NCI-H510A treated with DMSO at 0.1 percent for 48 hours (cell line): Measurements from ENCODE around the gene SOWAHD.
"Not testable (repeated sequence)": the region's sequence is repeated elsewhere in the genome, so short reads cannot be mapped to it uniquely, and the experiment has no call there.

Experiments
- DNase-seq: peaks from one replicate; lab custom pipeline; 2025; lab: John Stamatoyannopoulos, UW

The SOWAHD gene

DNA sequence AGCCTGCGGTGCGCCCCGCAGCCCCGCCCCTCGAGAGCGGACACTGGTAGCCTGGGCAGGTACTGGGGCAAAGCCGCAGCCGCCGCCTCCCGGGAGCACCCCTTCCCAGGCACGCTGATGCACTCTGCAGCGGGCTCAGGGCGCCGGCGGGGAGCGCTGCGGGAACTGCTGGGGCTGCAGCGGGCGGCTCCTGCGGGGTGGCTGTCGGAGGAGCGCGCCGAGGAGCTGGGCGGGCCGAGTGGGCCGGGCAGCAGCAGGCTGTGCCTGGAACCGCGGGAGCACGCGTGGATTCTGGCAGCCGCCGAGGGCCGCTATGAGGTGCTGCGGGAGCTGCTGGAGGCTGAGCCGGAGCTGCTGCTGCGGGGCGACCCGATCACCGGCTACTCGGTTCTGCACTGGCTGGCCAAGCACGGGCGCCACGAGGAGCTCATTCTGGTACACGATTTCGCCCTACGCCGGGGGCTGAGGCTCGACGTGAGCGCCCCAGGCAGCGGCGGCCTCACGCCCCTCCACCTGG, 401 bp downstream of the SOWAHD start:
- DNase-seq = peak; percentile 19

- no peak for DNase-seq
Measured at GRCh38 chrX:119759248-119759766, 919 bp downstream of the SOWAHD start.

DNA sequence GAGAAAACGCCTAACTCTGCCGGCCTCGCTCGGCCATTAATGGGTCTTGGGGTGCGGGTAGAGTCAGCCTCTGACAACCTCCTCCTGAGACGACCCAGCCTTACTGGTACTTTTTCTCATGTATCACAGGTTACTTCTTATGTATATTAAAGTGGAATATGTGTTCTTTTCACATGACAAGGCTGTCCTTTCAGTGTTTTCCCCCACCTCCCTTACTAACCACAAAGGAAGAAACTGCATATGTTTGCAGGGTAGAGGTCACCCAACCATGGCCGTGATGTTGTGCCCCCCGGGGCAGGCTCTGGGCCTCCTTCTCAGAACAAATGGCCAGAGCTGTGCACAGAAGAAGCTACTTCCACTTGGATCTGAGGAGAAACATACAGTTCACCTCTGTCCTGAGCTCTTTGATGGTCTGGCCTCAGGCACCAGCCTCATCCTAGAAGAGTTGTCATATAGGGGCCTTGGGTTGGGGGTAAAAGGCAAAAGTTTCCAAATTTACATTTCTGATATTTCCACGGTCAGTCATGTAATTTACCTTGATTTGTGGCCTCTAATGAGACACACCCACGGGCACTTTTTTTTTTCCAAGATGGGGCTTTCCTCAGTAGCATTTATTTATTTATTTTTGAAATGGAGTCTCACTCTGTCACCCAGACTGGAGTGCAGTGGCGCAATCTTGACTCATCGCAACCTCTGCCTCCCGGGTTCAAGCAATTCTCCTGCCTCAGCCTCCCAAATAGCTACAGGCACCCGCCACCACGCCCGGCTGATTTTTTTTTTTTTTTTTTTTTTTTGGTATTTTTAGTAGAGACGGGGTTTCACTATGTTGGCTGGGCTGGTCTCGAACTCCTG, 1.9 kb downstream of the SOWAHD start:
- no peak for DNase-seq

- no peak for DNase-seq
Measured at GRCh38 chrX:119762718-119763117, 4.3 kb downstream of the SOWAHD start.

DNA sequence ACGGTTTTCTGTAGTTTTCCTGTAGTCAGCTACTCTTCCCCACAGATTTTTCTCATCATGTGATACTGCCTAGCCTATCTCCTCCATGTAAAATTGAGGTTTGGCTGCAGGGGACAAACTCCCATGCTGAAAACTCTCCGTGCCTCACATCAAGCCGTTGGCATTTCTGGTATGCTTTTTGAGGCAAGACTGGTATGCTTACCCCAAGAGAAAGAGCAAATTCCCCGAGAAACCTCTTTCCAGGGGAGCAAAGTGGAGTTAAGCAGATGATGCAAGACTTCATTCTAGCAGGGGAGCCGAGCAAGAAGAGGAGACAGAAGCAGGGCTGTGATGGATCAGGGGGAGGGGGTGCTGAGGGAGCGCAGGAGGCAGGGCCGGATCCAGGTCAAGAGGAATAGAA, 4.8 kb downstream of the SOWAHD start:
- no peak for DNase-seq

DNA sequence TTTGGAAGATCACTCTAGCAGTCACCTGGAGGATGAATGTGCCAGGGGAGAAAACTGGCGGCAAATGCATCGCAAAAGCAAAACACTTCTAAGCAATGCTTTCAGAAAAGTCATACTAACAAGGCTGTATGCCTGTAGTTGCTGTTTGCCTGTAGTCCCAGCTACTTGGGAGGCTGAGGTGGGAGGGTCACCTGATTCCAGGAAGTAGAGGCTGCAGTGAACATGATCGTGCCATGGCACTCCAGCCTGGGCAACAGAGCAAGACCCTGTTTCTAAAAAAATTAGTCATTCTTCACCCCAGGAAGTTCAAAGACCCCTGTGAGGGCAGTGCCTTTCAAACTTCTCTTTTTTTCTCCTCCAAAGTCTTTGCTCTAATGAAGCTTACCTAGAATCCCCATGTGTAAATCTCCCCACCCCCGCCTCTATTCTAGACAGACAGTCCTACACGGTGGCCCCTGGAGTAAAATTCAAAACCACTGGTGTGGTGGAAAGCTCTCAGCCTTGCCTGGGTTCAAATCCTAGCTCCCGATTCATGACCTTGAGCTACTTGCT, 5.5 kb downstream of the SOWAHD start:
- no peak for DNase-seq

DNA sequence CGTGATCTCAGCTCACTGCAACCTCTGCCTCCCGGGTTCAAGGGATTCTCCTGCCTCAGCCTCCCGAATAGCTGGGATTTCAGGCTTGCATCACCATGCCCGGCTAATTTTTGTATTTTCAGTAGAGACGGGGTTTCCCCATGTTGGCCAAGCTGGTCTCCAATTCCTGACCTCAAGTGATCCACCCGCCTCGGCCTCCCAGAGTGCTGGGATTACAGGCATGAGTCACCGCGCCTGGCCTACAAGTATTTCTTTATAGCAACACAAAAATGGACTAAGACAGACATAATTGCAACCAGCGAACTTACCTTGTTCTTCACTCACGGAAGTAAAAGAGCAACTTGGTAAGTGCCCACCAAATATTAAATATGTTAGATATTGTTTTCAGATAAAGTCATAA, 10.0 kb downstream of the SOWAHD start:
- DNase-seq = not testable (repeated sequence)

- not testable (repeated sequence) for DNase-seq
Measured at GRCh38 chrX:119769388-119769787, 11.0 kb downstream of the SOWAHD start.

DNA sequence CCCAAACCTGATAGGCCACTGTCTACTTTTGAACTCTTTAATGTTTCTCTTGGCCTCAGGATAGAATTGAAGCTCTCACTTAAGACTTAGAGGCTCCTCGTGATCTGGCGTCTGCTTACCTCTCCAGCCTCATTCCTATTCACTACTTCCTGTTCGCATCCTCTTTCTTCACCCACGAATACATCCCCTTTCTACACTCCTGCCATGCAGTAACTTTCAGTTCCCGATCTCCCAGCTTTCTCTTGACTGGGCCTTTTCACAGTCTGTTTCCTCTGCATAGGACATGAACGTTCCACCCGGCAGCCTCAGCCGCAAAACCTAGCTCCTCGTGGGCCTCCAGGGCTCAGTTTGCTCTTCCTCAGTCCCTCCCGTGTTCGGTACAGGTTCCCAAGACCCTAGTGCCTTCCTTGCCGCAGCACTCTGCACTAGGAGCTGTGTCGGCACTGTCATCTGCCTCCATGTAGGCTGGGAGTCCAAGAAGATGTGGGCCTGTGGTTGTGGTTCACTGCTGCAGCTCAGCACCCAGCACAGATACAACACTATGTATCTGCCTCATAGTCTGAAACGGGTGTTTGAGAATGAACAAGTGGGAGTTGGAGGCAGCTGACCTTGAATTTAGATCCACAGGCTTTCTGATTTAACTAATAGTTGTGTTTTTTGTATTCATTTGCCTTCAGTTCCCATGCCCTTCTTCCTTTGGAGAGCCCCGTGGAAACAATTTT, 17.3 kb downstream of the SOWAHD start:
- DNase-seq = no peak

DNA sequence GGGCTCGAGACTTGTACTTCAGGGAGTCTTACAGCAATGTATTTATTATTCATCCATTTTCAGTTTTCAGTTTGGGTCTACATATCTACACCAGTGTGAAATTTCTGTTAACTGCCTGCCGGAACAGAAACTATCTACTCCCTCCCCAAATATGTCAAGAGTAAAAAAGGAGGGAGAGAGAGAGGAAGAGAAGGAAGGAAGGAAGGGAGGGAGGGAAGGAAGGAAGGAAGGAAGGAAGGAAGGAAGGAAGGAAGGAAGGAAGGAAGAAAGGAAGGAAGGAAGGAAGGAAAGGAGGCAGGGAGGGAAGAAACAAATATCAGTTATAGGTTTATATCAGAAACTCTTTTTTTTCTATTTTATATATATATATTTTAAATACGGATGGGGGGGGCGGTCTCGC, 20.4 kb downstream of the SOWAHD start:
- DNase-seq = no peak

DNA sequence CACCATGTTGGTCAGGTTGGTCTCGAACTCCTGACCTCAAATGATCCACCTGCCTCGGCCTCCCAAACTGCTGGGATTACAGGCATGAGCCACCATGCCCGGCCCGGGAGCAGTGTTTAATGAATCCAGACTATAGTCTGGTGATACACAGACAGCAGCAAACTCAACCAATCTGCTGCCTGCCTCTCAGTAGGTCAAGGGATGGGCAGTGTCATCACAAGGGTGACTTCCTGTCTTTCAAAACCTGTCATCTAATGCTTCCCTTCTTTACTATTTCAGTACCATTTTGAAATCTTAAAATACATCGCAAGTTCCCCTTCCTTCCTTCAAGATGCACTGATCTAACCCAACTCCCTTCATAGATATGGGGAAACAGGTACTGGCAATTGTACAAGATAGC, 24.6 kb downstream of the SOWAHD start:
- DNase-seq = no peak

DNA sequence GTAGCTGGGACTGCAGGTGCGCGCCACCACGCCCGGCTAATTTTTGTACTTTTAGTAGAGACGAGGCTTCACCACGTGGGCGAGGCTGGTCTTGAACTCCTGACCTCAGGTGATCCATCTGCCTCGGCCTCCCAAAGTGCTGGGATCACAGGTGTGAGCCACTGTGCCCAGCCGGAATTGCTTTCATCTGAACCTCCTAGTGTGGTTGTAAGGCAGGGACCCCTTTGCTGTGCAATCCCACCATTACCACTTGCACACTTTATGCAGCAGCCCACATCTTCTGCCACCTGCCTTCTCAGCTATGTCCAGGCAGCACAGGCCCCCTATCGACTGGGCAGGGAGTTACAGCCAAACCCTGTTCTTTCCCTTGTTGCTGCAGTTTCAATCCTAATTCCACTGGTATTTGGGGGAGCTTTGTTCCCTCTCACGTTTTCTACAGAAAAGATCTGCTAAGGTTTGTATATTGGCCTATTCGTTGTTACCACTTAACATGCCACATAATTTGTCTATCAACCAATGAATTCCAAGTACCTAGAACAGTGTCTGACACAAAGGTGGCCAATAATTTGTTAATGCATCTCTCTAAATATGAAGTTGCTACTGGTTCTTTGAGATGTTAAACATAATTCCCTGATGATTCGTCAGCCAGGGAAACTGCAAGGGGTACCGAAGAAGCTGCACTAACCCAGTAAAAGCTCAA, 26.5 kb downstream of the SOWAHD start:
- no peak for DNase-seq

- DNase-seq = no peak
Measured at GRCh38 chrX:119790977-119791436, 32.6 kb downstream of the SOWAHD start.

DNA sequence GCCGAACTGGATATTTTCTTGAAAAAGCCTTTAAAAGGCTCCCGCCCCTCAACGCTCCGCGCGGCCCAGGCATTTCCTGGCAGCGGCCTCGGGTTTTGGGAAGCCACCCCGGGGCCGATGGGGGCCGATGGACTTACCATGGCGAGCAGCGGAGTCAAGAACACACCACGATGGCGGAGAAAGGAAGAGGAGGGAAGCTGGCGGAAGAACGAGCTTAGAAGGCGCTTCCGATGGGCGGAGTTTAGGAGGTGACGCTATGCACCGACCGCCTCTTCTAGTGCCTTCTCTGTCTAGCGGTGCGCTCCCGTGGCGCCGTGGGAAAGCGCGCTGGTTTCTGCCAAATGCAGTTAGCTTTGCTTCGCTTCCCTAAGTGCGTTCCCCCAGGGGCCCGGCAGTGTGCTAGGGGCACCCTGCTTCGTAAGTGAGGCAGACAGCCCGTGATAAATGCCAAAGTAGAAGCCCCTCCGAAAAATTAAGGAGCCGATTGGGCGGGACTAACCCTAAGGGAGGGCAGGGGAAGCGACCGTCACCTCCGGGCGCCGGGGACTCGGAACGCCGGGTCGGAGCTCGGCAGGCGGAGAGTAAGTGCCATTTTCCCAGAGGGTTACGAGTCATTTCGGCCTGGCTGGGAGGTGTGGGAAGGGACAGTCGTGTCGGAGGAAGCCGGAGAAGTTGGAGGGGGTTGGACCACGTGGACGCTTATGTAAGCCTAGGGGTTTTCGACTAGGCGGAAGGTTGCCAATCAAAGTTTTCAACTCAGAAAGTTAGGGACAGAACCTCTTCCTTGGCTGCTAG, 33.2 kb downstream of the SOWAHD start, which contains the start of gene RPL39:
Gene RPL39 (minus strand): TSS at position 194 of the 795 bp plus-strand sequence. CDS start 54 bp downstream, at position 140.
- DNase-seq = peak; percentile 80

- DNase-seq = no peak
Measured at GRCh38 chrX:119801253-119802221, 43.1 kb downstream of the SOWAHD start.

DNA sequence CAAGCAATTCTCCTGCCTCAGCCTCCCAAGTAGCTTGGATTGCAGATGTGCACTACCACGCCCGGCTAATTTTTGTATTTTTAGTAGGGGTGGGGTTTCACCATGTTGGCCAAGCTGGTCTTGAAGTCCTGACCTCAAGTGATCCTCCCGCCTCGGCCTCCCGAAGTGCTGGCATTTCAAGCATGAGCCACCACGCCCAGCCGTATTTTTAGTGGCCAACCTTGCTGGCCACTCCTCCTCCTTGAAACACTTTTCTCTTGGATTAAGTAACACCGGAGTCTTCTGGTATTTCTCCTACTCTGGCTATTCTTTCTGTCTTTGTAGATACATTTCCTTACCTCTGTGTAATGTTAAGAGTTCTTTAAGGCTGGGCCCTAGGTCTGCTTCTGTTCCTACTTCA, 44.2 kb downstream of the SOWAHD start:
- no peak for DNase-seq

GRCh38 chrX:119808461-119808860, 50.1 kb downstream of the SOWAHD start:
- not testable (repeated sequence) for DNase-seq

GRCh38 chrX:119809185-119809666, 50.8 kb downstream of the SOWAHD start:
- no peak for DNase-seq
